C4-2B (cell line): ENCODE data around the gene CLIC1.

ENCODE experiments used
- ZFX ChIP-seq: fragments of 450-650 bp; IDR thresholded peaks from 2 replicates; pipeline ENCODE4 v1.6.1; 2017
- TF ChIP-seq, protein P1 (sequence below): fragments of 450-650 bp; conservative IDR thresholded peaks from 2 replicates; pipeline ENCODE4 v1.5.1; 2017; ENCODE audit warnings: mild to moderate bottlenecking

DNA sequence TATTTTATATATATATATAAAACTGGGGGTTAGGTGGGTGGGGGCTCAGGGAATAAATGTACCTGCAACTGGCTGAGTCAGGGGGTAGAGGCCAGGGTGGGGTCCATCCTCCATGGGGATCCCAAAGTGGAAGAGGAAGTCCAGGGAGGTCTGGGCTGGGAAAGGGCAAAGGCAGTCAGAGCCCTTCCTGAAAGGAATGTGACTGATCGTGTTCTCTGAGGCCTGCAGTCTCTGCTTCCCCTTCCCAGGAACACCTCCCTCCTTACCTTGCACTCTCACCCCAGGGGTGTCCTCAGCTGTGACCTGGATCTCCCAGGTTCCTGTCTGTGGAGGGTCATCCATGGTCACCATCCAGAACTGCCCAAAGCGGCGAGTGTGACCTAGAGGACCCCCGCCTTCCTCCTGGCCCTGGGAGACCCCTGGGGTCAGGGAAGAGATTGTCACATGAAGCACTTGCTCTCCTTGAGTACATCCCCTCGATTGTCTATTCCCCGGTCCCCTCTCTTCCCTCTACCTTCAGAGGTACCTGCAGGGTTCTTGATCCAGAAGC is 30.8 kb upstream of the CLIC1 start:
- TF ChIP-seq, protein P1, sequence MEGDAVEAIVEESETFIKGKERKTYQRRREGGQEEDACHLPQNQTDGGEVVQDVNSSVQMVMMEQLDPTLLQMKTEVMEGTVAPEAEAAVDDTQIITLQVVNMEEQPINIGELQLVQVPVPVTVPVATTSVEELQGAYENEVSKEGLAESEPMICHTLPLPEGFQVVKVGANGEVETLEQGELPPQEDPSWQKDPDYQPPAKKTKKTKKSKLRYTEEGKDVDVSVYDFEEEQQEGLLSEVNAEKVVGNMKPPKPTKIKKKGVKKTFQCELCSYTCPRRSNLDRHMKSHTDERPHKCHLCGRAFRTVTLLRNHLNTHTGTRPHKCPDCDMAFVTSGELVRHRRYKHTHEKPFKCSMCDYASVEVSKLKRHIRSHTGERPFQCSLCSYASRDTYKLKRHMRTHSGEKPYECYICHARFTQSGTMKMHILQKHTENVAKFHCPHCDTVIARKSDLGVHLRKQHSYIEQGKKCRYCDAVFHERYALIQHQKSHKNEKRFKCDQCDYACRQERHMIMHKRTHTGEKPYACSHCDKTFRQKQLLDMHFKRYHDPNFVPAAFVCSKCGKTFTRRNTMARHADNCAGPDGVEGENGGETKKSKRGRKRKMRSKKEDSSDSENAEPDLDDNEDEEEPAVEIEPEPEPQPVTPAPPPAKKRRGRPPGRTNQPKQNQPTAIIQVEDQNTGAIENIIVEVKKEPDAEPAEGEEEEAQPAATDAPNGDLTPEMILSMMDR = no peak
- no peak for TF ChIP-seq ZFX
